Stimulated activated CD4-positive, alpha-beta T cell treated with anti-CD3 and anti-CD28 coated beads, TNF-alpha, amount 100 ng/mL, for 24 hours (primary cell): ENCODE results near the gene COPS9.

Experiments used
- DNase-seq, 3 experiments: peaks; one replicate each; pipeline ENCODE4 v3.0.0-alpha.2; 2020; ENCODE audit warnings: low read depth in 3 of 3

The COPS9 gene

GRCh38 chr2:240166191-240166590 lies 30.1 kb upstream of the COPS9 start:
- no peak for DNase-seq

- DNase-seq = no peak
These were observed 29.6 kb upstream of the COPS9 start for GRCh38 chr2:240165661-240166060.

- no peak for DNase-seq
These were observed 28.9 kb upstream of the COPS9 start for GRCh38 chr2:240165034-240165433.

- no peak for DNase-seq
These were observed 28.5 kb upstream of the COPS9 start for GRCh38 chr2:240164586-240164985.

DNA sequence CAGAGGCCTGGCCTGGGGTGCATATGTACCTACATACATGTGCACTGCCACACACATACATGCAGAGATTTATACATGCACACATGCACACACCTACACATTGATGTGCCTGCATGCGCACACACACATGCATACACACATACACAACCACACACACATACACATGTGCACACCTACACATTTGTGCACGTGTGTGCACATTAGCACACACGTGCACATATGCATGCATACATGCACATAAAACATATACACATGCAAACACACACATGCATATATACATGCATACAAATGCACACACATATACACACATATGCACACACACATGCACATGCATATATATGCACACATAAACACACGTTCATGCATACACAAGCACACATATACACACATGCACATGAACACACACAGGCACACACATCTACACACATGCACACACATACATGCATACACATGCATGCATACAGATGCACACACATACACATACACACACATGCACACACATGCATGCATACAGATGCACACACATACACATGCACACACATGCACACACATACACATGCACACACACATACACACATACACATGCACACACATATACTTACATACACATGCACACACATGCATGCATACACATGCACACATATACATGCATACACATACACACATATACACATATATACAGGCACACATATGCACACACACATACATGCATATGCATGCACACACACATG lies 27.9 kb upstream of the COPS9 start:
- no peak for DNase-seq

- DNase-seq = no peak
These were observed 27.0 kb upstream of the COPS9 start for GRCh38 chr2:240162939-240163714.

- no peak for DNase-seq
These were observed 26.4 kb upstream of the COPS9 start for GRCh38 chr2:240162531-240162930.

DNA sequence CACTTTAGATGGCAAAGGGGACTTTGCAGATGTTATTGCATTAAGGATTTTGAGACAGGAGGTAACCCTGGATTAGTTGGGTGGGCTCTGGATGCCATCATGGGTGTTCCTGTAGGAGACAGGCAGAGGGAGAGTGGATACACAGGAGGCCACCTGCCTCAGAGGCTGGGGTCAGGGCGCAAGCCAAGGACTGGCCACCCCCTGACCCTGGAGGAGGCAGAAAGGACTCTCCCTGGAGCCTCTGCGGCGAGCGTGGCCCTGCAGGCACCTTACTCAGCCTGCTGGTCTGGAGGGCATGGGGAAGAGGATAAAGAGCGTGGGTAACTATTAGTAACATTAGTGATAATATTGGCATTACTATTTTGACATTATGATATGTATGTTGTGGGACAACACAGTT lies 25.9 kb upstream of the COPS9 start:
- no peak for DNase-seq

DNA sequence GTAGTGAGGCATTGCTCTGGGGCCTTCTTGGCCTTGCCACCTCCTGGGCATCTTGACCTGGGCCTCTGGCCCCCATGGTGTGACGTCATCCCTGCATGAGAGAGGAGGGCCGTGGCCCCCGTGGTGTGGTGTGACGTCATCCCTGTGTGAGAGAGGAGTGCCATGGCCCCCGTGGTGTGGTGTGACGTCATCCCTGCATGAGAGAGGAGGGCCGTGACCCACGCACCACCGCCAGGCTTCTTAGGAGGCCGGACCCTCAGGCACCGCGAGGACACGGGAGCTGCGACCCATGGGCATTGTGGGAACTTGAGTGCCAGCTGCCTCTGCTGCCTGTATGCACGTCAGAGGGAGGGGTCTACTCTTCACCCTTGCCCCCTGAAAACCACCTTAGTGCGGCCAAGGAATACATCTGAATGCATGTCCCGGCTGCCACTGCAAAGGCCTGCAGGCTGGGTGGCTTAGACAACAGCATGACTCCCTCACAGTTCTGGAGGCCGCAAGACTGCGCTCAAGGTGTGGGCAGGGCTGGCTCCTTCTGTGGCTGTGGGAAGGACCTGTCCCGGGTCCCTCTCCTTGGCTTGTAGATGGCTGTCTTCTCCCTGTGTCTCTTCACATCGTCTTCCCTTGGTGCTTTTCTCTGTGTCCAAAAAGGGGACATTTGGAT lies 25.1 kb upstream of the COPS9 start:
- DNase-seq = no peak

- DNase-seq = no peak
These were observed 24.4 kb upstream of the COPS9 start for GRCh38 chr2:240160291-240161086.

- no peak for DNase-seq
These were observed 23.2 kb upstream of the COPS9 start for GRCh38 chr2:240159251-240159839.

GRCh38 chr2:240157147-240157470 lies 21.0 kb upstream of the COPS9 start:
- DNase-seq = no peak

GRCh38 chr2:240156435-240157146 lies 20.5 kb upstream of the COPS9 start:
- DNase-seq = no peak

- no peak for DNase-seq
These were observed 19.8 kb upstream of the COPS9 start for GRCh38 chr2:240155745-240156390.

- DNase-seq = no peak
These were observed 19.1 kb upstream of the COPS9 start for GRCh38 chr2:240155048-240155744.

- DNase-seq = no peak
These were observed 18.5 kb upstream of the COPS9 start for GRCh38 chr2:240154606-240155005.

- DNase-seq = no peak
These were observed 17.3 kb upstream of the COPS9 start for GRCh38 chr2:240153418-240153817.

GRCh38 chr2:240151477-240152031 lies 15.4 kb upstream of the COPS9 start:
- DNase-seq = no peak

DNA sequence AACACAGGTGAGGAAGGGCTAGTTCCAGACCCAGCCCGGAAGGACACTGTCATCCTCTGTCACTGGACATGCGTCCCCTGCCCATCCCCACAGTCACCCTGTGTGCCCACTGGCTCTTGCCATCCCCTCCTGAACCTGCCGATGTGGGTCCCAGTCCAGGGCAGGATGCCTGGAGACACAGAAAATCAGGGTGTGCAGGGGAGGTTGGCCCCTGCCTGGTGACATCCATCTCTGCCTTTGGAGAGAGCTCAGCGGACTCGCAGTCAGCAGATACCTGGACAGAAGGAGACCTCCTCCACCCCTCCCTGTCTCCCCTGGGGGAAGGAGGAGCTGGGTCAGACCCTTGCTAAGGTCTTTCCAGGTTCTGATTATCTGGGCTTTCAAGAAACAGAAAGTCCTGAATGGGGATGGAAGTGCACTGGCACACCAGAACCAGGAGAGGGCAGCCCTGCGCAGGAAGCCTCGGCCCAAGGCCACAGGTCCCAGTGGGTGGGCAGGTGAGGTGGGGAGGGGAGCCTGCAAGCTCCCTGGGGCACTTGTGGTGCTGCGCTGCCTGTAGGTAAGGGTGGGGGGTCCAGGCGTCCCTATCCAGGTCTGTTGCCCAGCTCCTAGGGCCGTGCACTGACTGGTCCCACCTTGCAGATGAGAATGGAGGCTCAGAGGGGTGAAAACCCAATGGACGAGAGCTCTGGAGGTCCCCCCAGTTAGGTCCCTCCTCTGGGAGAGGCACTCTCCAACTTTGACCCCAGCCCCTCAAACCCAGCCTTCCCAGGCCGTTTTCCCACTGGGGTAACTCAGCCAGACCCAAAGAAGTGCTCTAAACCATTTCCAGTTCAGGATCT lies 14.1 kb upstream of the COPS9 start:
- DNase-seq = peak in 2 of 3 experiments; percentile 14 to 31
